ENCODE data around the gene ISCA1. TPM values are rescaled to one million over a fixed set of nuclear protein-coding genes. Genes with fewer than 3 reads are reported as not detected.

The ISCA1 gene
- polyA plus RNA-seq (25.1 to 37.4 TPM (median 25.2 TPM) in 3 replicates), polyA minus RNA-seq (4.9 to 19.1 TPM (median 10.6 TPM) in 3 replicates)
- polyA plus RNA-seq (2011; ENCODE audit: low read depth), result 3.5 TPM
- polyA plus RNA-seq (2011; cell fraction: cytosol; rRNA removed), result 24.4 and 51.5 TPM in 2 replicates
- polyA plus RNA-seq (2011; cell fraction: nucleus; rRNA removed), result 13.8 and 16.5 TPM in 2 replicates
- polyA plus RNA-seq (2012; ENCODE audit: low replicate concordance), result 18.1 and 21.4 TPM in 2 replicates
- polyA minus RNA-seq (2011; cell fraction: cytosol; rRNA and poly(A)+ RNA removed), result 11.9 TPM
- 6.0 and 12.4 TPM in 2 replicates for polyA minus RNA-seq (2011; cell fraction: nucleus; rRNA and poly(A)+ RNA removed)

DNA sequence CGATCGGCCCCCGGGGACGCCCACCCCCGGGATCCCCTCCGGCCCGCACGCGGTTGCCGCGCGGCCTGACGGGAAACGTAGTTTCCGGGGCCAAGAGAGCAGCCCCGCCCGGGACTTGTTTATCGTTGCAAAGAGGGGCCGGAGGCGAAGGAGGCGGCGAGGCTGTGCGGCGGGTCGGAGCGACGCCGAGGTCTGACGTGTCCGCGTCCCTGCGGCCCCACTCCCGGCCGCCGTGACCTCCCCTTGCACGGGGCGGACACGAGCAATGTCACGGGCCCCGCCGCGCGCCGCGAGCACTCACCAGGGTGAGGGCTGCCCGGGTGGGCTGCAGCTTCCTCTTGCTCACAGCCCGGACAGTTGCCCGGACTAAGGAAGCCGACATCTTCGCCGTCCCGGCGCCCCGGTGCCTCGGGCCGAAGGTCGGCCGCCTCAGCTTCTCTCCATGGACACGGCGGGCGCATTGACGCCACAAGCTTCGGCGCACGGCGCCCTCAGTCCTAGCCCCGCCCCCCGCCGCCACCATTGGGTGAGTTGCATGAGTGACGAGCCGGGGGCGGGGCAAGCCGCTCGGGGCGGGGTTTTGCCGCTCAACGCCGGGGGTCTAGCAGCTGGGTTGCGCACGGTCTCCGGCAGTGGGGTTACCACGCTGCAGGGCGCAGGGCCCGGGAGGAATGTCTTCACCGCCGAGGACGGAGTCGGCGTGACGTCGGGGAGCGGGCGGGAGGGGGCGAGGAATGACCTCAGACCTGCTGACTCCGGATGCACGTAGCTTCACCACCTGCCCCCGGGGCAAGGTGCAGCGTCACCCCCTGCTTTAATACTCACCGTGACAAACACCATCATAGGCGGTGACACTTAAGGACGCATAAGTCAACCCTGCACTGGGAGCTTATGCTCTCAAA, at the start of gene ISCA1:
ISCA1 (minus strand) TSS at position 462 of the 902 bp plus-strand sequence; CDS start at position 382, 80 bp downstream.
- DNase-seq (ENCODE audit: low read depth, low spot score) (peak; percentile 42), FAIRE-seq (no peak)
- Histone ChIP-seq H2AFZ (ENCODE audit: control insufficient read depth, low read length) (peak within 1 kb of the TSS; percentile 93), H3K36me3 (ENCODE audit: control insufficient read depth in 2 of 2, extremely low read depth in 1 of 2, insufficient read depth in 2 of 2, low read length in 2 of 2) (peaks cover 2 to 6% of the 10 kb centered on the region in 2 experiments), H3K27me3 (ENCODE audit: control insufficient read depth, extremely low read depth, insufficient read depth, low read length) (no peaks in the 10 kb centered on the region), H3K27ac (ENCODE audit: control insufficient read depth, insufficient read depth, low read length) (peak within 1 kb of the TSS; percentile 87), H4K20me1 (ENCODE audit: control insufficient read depth, extremely low read depth, insufficient read depth, low read length) (no peaks in the 10 kb centered on the region), H3K4me1 (ENCODE audit: control insufficient read depth, extremely low read depth, insufficient read depth, low read length) (peaks cover 10% of the 10 kb centered on the region), H3K9me3 (ENCODE audit: control insufficient read depth, low read depth, low read length) (no peaks in the 10 kb centered on the region), H3K9me1 (ENCODE audit: control insufficient read depth, extremely low read depth, insufficient read depth, low read length) (peaks cover 3% of the 10 kb centered on the region), H3K4me2 (ENCODE audit: control insufficient read depth, extremely low read depth, insufficient read depth, low read depth, low read length) (peak within 1 kb of the TSS; percentile 93), H3K9ac (ENCODE audit: control insufficient read depth, extremely low read depth, insufficient read depth, low read length) (peak within 1 kb of the TSS; percentile 85), H3K4me3 (ENCODE audit: control insufficient read depth in 2 of 3, extremely low read depth in 1 of 3, insufficient read depth in 2 of 3, low read depth in 1 of 3, low read length in 3 of 3) (peak within 1 kb of the TSS; percentile 65 to 89 (median 81)), H3K79me2 (ENCODE audit: control insufficient read depth, insufficient read depth, low read length) (peaks cover 32% of the 10 kb centered on the region)
- no peak for TF ChIP-seq EZH2 (IDR thresholded peaks at IDR 0.05; ENCODE audit: low read length)
- TF ChIP-seq, protein P1, sequence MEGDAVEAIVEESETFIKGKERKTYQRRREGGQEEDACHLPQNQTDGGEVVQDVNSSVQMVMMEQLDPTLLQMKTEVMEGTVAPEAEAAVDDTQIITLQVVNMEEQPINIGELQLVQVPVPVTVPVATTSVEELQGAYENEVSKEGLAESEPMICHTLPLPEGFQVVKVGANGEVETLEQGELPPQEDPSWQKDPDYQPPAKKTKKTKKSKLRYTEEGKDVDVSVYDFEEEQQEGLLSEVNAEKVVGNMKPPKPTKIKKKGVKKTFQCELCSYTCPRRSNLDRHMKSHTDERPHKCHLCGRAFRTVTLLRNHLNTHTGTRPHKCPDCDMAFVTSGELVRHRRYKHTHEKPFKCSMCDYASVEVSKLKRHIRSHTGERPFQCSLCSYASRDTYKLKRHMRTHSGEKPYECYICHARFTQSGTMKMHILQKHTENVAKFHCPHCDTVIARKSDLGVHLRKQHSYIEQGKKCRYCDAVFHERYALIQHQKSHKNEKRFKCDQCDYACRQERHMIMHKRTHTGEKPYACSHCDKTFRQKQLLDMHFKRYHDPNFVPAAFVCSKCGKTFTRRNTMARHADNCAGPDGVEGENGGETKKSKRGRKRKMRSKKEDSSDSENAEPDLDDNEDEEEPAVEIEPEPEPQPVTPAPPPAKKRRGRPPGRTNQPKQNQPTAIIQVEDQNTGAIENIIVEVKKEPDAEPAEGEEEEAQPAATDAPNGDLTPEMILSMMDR (optimal IDR thresholded peaks at IDR 0.05 in 1 of 3, IDR thresholded peaks at IDR 0.05 in 1 of 3, conservative IDR thresholded peaks at IDR 0.05 in 1 of 3; ENCODE audit: extremely low read depth in 1 of 3, insufficient read depth in 2 of 3, low read length in 3 of 3), result no peak
- dilution Hi-C loops (cut with MboI; ENCODE audit: extremely low pct_ligation_motif_present, low sequenced_read_pairs), result no loop called here

DNA sequence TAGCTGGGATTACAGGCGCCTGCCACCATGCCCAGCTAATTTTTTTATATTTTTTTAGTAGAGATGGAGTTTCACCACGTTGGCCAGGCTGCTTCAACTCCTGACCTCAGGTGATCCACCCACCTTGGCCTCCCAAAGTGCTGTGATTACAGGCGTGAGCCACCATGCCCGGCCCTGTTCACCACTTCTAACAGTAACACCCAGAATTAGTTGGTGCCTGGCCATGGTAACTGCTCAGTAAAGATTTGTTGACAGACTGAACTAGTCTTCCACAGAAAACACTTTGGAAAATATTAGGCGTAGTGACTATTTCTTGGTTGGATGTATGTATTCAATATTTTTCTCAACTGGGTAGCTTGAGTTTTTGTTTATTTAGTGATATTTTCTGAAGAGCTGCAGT, 47.8 kb upstream of the ISCA1 start:
- dilution Hi-C loops (cut with MboI; ENCODE audit: extremely low pct_ligation_motif_present, low sequenced_read_pairs), result no loop called here
- H3K27ac ChIP-seq (ENCODE audit: control insufficient read depth, insufficient read depth, low read length), result no peak overlapping the region
- no peaks in the 10 kb centered on the region for H3K9me3 ChIP-seq (ENCODE audit: control insufficient read depth, low read depth, low read length)
- H3K9me1 ChIP-seq (ENCODE audit: control insufficient read depth, extremely low read depth, insufficient read depth, low read length), result no peaks in the 10 kb centered on the region
- no peak for TF ChIP-seq EZH2 (IDR thresholded peaks at IDR 0.05; ENCODE audit: low read length)
- TF ChIP-seq, protein P1 (optimal IDR thresholded peaks at IDR 0.05 in 1 of 3, IDR thresholded peaks at IDR 0.05 in 1 of 3, conservative IDR thresholded peaks at IDR 0.05 in 1 of 3; ENCODE audit: extremely low read depth in 1 of 3, insufficient read depth in 2 of 3, low read length in 3 of 3), result no peak
- H3K27me3 ChIP-seq (ENCODE audit: control insufficient read depth, extremely low read depth, insufficient read depth, low read length), result no peaks in the 10 kb centered on the region
- H3K4me1 ChIP-seq (ENCODE audit: control insufficient read depth, extremely low read depth, insufficient read depth, low read length), result no peaks in the 10 kb centered on the region
- peaks cover 7 to 16% of the 10 kb centered on the region in 2 experiments for H3K36me3 ChIP-seq (ENCODE audit: control insufficient read depth in 2 of 2, extremely low read depth in 1 of 2, insufficient read depth in 2 of 2, low read length in 2 of 2)
- no peak overlapping the region for H3K4me3 ChIP-seq (ENCODE audit: control insufficient read depth in 2 of 3, extremely low read depth in 1 of 3, insufficient read depth in 2 of 3, low read depth in 1 of 3, low read length in 3 of 3)
- H3K4me2 ChIP-seq (ENCODE audit: control insufficient read depth, extremely low read depth, insufficient read depth, low read depth, low read length), result no peak overlapping the region
- FAIRE-seq (no peak), DNase-seq (ENCODE audit: low read depth, low spot score) (no peak)
- H2AFZ ChIP-seq (ENCODE audit: control insufficient read depth, low read length), result no peak overlapping the region
- no peaks in the 10 kb centered on the region for H3K79me2 ChIP-seq (ENCODE audit: control insufficient read depth, insufficient read depth, low read length)
- H4K20me1 ChIP-seq (ENCODE audit: control insufficient read depth, extremely low read depth, insufficient read depth, low read length), result no peaks in the 10 kb centered on the region
- no peak overlapping the region for H3K9ac ChIP-seq (ENCODE audit: control insufficient read depth, extremely low read depth, insufficient read depth, low read length)
